ENCODE measurements around the gene DISP1.

The DISP1 gene, protein sequence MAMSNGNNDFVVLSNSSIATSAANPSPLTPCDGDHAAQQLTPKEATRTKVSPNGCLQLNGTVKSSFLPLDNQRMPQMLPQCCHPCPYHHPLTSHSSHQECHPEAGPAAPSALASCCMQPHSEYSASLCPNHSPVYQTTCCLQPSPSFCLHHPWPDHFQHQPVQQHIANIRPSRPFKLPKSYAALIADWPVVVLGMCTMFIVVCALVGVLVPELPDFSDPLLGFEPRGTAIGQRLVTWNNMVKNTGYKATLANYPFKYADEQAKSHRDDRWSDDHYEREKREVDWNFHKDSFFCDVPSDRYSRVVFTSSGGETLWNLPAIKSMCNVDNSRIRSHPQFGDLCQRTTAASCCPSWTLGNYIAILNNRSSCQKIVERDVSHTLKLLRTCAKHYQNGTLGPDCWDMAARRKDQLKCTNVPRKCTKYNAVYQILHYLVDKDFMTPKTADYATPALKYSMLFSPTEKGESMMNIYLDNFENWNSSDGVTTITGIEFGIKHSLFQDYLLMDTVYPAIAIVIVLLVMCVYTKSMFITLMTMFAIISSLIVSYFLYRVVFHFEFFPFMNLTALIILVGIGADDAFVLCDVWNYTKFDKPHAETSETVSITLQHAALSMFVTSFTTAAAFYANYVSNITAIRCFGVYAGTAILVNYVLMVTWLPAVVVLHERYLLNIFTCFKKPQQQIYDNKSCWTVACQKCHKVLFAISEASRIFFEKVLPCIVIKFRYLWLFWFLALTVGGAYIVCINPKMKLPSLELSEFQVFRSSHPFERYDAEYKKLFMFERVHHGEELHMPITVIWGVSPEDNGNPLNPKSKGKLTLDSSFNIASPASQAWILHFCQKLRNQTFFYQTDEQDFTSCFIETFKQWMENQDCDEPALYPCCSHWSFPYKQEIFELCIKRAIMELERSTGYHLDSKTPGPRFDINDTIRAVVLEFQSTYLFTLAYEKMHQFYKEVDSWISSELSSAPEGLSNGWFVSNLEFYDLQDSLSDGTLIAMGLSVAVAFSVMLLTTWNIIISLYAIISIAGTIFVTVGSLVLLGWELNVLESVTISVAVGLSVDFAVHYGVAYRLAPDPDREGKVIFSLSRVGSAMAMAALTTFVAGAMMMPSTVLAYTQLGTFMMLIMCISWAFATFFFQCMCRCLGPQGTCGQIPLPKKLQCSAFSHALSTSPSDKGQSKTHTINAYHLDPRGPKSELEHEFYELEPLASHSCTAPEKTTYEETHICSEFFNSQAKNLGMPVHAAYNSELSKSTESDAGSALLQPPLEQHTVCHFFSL (N-terminal part only)

GRCh38 chr1:222814536-222815439, at the start of gene DISP1:
TSS of gene DISP1 (plus strand) at chr1:222815039. CDS start at chr1:222942824, 127,785 bp downstream.
- DNase-seq, result peak; percentile 76

DNA sequence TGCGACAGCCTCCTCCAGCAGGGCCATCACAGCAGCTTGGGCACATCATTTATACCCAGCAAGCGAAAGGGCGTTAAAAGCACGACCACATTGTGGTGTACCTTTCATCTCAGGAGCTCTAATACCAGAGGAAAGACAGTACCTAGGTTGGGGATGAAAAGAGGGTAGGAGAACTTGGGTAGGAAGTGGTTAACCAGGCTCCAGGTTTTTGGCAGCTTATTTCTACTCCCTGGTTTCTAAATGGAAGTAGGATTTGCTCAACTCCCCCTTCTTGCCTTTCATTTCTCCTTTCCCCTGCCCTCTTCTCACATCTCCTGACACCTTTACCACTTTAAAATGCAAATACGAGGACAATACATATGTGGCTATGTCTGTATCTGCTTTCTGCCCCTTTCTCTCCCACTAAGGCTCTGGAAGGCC, 47.7 kb upstream of the DISP1 start:
- DNase-seq, result no peak

- DNase-seq, result no peak
Observed at GRCh38 chr1:222768592-222768991, 46.2 kb upstream of the DISP1 start.

GRCh38 chr1:222769181-222769580, 45.7 kb upstream of the DISP1 start:
- DNase-seq, result no peak

DNA sequence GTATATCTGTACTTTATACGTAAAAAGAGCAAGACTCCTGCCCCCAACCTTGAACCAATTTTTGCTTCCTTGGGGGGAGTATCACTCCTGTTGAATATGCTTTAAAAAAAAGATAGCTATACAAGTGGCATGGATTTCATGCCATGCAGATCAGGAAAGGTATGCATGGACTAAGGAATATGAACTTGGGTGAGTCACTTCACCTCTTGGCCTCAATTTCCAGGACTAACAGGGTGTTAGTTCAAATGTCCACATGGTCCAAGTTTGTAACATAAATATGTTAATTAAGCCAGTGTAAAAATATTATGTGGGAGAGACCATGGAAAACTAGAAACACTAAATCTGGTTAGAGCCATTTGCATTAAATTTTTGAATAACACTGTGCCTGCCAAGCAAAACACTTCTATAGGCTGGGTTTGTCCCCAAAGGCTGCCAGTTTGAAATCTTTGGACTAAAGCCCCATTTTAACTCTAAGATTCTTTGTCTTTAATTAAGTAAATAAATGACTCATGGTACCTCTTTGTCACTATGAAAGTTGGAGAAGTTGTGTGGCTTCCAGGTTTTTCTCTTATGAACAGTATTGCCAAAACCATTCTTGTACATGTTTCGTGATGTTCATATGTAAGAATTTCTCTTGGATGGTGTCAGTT, 44.7 kb upstream of the DISP1 start:
- DNase-seq, result no peak

DNA sequence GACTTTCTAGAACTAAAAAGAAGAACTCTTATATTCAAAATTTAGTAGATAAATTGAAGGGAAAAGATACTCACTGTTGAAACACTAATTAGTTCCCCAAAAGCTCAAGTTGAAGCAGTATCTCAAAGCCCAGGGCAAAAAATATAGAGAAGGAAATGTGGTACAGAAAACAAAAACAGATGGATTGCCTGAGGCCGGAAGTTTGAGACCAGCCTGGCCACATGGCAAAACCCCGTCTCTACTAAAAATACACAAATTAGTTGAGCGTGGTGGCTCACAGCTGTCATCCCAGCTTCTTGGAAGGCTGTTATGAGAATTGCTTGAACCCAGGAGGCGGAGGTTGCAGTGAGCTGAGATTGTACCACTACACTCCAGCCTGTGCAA, 41.9 kb upstream of the DISP1 start:
- DNase-seq, result no peak

- DNase-seq, result no peak
Observed at GRCh38 chr1:222777463-222777862, 37.4 kb upstream of the DISP1 start.

- no peak for DNase-seq
Observed at GRCh38 chr1:222777977-222778376, 36.9 kb upstream of the DISP1 start.

DNA sequence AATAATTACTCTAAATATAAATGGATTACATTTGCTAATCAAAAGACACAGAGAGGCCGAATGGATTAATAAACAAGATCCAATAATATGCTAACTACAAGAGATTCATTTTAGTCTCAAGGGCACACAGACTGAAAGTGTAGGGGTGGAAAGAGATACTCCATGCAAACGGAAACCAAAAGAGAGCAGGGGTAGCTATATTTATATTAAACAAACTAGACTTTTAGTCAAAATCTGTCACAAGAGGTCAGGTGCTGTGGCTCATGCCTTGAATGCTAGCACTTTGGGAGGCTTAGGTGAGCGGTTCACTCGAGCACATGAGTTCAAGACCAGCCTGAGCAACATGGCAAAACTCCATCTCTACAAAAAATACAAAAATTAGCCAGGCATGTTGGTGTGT, 33.6 kb upstream of the DISP1 start:
- no peak for DNase-seq

- DNase-seq, result no peak
Observed at GRCh38 chr1:222783051-222783450, 31.8 kb upstream of the DISP1 start.

DNA sequence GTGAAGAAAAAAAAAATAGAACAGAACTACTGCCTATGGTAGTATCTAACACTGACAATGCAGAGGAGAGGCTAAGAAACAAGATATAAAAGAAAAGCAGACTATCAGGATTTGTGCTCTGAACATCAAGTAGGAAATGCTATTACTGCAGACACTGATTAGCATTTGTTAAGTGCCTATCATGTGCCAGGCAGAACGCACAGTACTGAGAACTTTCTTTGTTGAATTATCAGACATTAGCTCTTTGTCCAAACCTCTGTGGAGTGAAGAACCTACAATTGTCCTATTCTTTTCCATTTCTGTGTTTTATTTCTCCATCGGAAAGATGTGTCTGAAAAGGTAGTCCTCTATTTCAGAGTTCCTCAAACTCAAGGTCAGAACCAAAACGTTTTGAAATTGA, 30.5 kb upstream of the DISP1 start:
- no peak for DNase-seq

DNA sequence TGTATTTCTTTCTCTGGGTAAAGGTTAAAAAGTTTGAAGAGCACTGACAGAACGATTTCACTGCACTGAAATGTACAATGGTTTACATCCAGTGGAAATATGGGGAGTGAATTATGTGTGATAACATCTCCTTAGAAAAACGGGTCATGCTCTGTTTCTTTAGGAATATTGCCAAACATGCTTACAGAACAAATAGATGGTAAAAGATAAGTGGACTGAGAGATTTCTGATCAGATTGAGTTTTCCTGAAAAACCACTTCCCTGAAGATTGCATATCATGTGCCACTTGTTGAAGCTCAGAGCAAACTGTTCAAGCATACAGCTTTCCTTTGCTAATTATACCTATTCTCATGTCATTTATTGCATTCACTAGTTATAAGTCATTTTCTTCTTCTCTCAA, 29.9 kb upstream of the DISP1 start:
- DNase-seq, result no peak

DNA sequence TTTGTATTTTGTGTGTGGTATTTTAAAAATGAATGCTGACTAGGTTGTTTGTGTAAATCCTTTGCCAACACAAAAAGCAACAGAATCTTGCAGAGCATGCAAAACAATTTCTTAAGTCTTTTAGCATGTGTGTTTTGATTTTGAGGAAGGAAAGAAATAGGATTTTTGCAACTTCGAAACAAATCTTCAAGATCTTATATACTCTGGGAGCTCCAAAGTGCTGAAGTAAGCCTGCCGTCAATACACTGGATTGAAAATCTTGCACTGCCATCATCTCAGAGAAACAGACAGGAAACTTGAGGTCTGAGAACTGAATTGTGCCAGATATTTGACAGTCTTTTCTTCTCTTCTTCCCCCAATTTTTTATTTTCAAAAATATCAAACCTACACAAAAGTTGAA, 29.3 kb upstream of the DISP1 start:
- no peak for DNase-seq

- no peak for DNase-seq
Observed at GRCh38 chr1:222786121-222786520, 28.7 kb upstream of the DISP1 start.

GRCh38 chr1:222787729-222788128, 27.1 kb upstream of the DISP1 start:
- no peak for DNase-seq

- no peak for DNase-seq
Observed at GRCh38 chr1:222788402-222789156, 26.3 kb upstream of the DISP1 start.

DNA sequence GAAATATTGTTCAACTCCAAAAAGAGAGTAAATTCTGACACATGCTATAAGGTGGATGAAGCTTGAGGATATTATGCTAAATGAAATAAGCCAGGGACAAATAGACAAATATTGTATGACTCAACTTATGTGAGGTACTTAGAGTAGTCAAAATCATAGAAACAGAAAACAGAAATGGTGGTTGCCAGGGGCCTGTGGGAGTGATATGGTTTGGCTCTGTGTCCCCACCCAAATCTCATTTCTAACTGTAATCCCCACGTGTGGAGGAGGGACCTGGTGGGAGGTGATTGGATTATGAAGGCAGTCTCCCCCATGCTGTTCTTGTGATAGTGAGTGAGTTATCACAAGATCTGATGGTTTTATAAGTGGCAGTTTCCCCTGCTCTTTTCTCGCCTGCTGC, 24.7 kb upstream of the DISP1 start:
- DNase-seq, result no peak

DNA sequence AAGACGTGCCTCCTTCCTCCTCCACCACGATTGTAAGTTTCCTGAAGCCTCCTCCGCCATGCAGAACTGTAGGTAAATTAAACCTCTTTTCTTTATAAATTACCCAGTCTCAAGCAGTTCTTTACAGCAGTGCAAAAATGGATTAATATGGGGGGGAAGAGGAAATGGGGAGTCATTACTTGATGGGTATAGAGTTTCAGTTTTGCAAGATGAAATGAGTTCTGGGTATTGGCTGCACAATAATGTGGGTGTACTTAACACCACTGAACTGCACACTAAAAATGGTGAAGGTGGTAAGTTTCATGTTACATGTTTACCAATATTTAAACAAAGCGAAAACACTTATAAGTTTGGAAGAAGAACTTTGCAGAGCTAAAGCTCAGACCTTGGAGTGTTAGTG, 24.3 kb upstream of the DISP1 start:
- no peak for DNase-seq

- no peak for DNase-seq
Observed at GRCh38 chr1:222791006-222791710, 23.7 kb upstream of the DISP1 start.

DNA sequence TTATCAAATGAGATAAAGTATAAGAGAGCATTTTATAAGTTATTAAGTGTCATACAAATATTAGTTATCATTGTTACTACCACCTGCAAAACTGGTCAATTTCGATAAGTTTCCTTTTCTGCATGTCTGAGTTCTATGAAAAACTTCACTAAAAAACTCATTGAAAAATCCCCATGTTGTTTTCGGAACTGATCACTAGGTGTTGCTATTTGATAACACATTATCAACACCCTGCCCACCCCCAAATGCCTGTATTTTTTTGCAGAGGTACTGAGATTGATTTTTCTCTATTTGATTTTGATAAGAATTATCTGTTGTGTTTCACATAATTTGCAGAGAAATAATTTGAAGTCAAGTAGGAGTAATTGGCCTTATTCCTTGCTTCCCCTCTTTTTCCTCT, 22.1 kb upstream of the DISP1 start:
- no peak for DNase-seq

Data from fibroblast of skin of right quadriceps (primary cell).